Muscle layer of colon (tissue), 2 donors: ENCODE data around the gene TPT1.

Experiments
- H3K27ac ChIP-seq: one replicate; pipeline ENCODE4 v1.7.0; 2013; ENCODE audit warnings: low read depth, mild to moderate bottlenecking, low read length, moderate library complexity
- H3K27me3 ChIP-seq, 2 donors: one replicate each; pipeline ENCODE4 v1.7.0; 2013; ENCODE audit warnings: low read length in 2 of 2, mild to moderate bottlenecking in 2 of 2; ENCODE audit not compliant: insufficient read depth in 2 of 2, control insufficient read depth in 1 of 2
- H3K36me3 ChIP-seq: one replicate; pipeline ENCODE4 v1.7.0; 2013; ENCODE audit warnings: mild to moderate bottlenecking, low read length; ENCODE audit not compliant: insufficient read depth
- H3K4me1 ChIP-seq: one replicate; pipeline ENCODE4 v1.7.0; 2013; ENCODE audit warnings: mild to moderate bottlenecking, low read length; ENCODE audit not compliant: insufficient read depth
- H3K4me3 ChIP-seq, 2 donors: one replicate each; pipeline ENCODE4 v1.7.0; 2013; ENCODE audit warnings: low read length in 2 of 2, low read depth in 1 of 2, mild to moderate bottlenecking in 1 of 2, moderate library complexity in 1 of 2
- H3K9ac ChIP-seq: one replicate; pipeline ENCODE4 v1.7.0; 2013; ENCODE audit warnings: low read length
- H3K9me3 ChIP-seq: one replicate; pipeline ENCODE4 v1.7.0; 2013; ENCODE audit warnings: mild to moderate bottlenecking, low read length
- donor health status: abdominal sarcoma.
- donor health status: Adenocarcinoma of cecum.

The TPT1 gene

GRCh38 chr13:45332831-45333219 is 8.2 kb downstream of the TPT1 start:
- H3K4me3 ChIP-seq, result no peak overlapping the region
- H3K9me3 ChIP-seq, result no peaks in the 10 kb centered on the region
- peaks cover 35% of the 10 kb centered on the region for H3K36me3 ChIP-seq
- H3K27me3 ChIP-seq, result no peaks in the 10 kb centered on the region
- no peak overlapping the region for H3K27ac ChIP-seq
- H3K4me1 ChIP-seq, result peaks cover 30% of the 10 kb centered on the region
- no peak overlapping the region for H3K9ac ChIP-seq

GRCh38 chr13:45332036-45332830 is 8.8 kb downstream of the TPT1 start:
- H3K9ac ChIP-seq, result no peak overlapping the region
- no peak overlapping the region for H3K27ac ChIP-seq
- H3K9me3 ChIP-seq, result no peaks in the 10 kb centered on the region
- peaks cover 24% of the 10 kb centered on the region for H3K4me1 ChIP-seq
- no peaks in the 10 kb centered on the region for H3K27me3 ChIP-seq
- peaks cover 29% of the 10 kb centered on the region for H3K36me3 ChIP-seq
- no peak overlapping the region for H3K4me3 ChIP-seq

GRCh38 chr13:45331692-45332035 is 9.3 kb downstream of the TPT1 start:
- Histone ChIP-seq H3K36me3 (peaks cover 23% of the 10 kb centered on the region), H3K9ac (no peak overlapping the region), H3K9me3 (no peaks in the 10 kb centered on the region), H3K4me3 (no peak overlapping the region), H3K27me3 (no peaks in the 10 kb centered on the region), H3K4me1 (peaks cover 19% of the 10 kb centered on the region), H3K27ac (no peak overlapping the region)

GRCh38 chr13:45331123-45331619 is 9.8 kb downstream of the TPT1 start:
- Histone ChIP-seq H3K27me3 (no peaks in the 10 kb centered on the region), H3K36me3 (peaks cover 18% of the 10 kb centered on the region), H3K9ac (no peak overlapping the region), H3K4me1 (peaks cover 15% of the 10 kb centered on the region), H3K4me3 (no peak overlapping the region), H3K9me3 (no peaks in the 10 kb centered on the region), H3K27ac (no peak overlapping the region)

GRCh38 chr13:45328661-45329111 is 12.3 kb downstream of the TPT1 start:
- Histone ChIP-seq H3K9me3 (no peaks in the 10 kb centered on the region), H3K27me3 (no peaks in the 10 kb centered on the region), H3K36me3 (no peaks in the 10 kb centered on the region), H3K4me1 (peaks cover 24% of the 10 kb centered on the region), H3K9ac (no peak overlapping the region), H3K27ac (no peak overlapping the region), H3K4me3 (no peak overlapping the region)

- no peaks in the 10 kb centered on the region for H3K27me3 ChIP-seq
- no peak overlapping the region for H3K9ac ChIP-seq
- no peak overlapping the region for H3K4me3 ChIP-seq
- H3K27ac ChIP-seq, result no peak overlapping the region
- peaks cover 19% of the 10 kb centered on the region for H3K4me1 ChIP-seq
- H3K9me3 ChIP-seq, result no peaks in the 10 kb centered on the region
- no peaks in the 10 kb centered on the region for H3K36me3 ChIP-seq
These were observed 13.6 kb downstream of the TPT1 start for GRCh38 chr13:45327253-45327955.

GRCh38 chr13:45325806-45326205 is 15.2 kb downstream of the TPT1 start:
- H3K4me1 ChIP-seq, result peaks cover 16% of the 10 kb centered on the region
- H3K27me3 ChIP-seq, result no peaks in the 10 kb centered on the region
- H3K36me3 ChIP-seq, result no peaks in the 10 kb centered on the region
- H3K9me3 ChIP-seq, result no peaks in the 10 kb centered on the region
- no peak overlapping the region for H3K9ac ChIP-seq
- no peak overlapping the region for H3K27ac ChIP-seq
- no peak overlapping the region for H3K4me3 ChIP-seq

- Histone ChIP-seq H3K9ac (no peak overlapping the region), H3K9me3 (no peaks in the 10 kb centered on the region), H3K36me3 (no peaks in the 10 kb centered on the region), H3K27ac (no peak overlapping the region), H3K4me3 (no peak overlapping the region), H3K4me1 (peaks cover 9% of the 10 kb centered on the region), H3K27me3 (no peaks in the 10 kb centered on the region)
These were observed 19.9 kb downstream of the TPT1 start for GRCh38 chr13:45320876-45321629.

GRCh38 chr13:45316996-45317395 is 24.0 kb downstream of the TPT1 start:
- Histone ChIP-seq H3K4me1 (no peaks in the 10 kb centered on the region), H3K27me3 (no peaks in the 10 kb centered on the region), H3K9ac (no peak overlapping the region), H3K9me3 (no peaks in the 10 kb centered on the region), H3K27ac (no peak overlapping the region), H3K36me3 (no peaks in the 10 kb centered on the region), H3K4me3 (no peak overlapping the region)

GRCh38 chr13:45316338-45316737 is 24.6 kb downstream of the TPT1 start:
- Histone ChIP-seq H3K4me3 (no peak overlapping the region), H3K27ac (no peak overlapping the region)

GRCh38 chr13:45315520-45316167 is 25.3 kb downstream of the TPT1 start:
- H3K9me3 ChIP-seq, result no peaks in the 10 kb centered on the region
- no peak overlapping the region for H3K4me3 ChIP-seq
- no peak overlapping the region for H3K27ac ChIP-seq
- no peaks in the 10 kb centered on the region for H3K36me3 ChIP-seq
- H3K4me1 ChIP-seq, result peaks cover 4% of the 10 kb centered on the region
- no peak overlapping the region for H3K9ac ChIP-seq
- no peaks in the 10 kb centered on the region for H3K27me3 ChIP-seq

More at GRCh38 chr13:45316338-45316737, 24.6 kb downstream of the TPT1 start:
- H3K9me3 ChIP-seq, result no peaks in the 10 kb centered on the region
- no peaks in the 10 kb centered on the region for H3K27me3 ChIP-seq
- H3K4me1 ChIP-seq, result no peaks in the 10 kb centered on the region
- no peak overlapping the region for H3K9ac ChIP-seq
- no peaks in the 10 kb centered on the region for H3K36me3 ChIP-seq
